HG02678 (cell line): ENCODE results near the gene SIRPB2.

Experiments used
- ATAC-seq: cut with Tn5 transposase; IDR thresholded peaks from one replicate; pipeline ENCODE4 v1.9.1; 2021; ENCODE audit warnings: mild to moderate bottlenecking, moderate library complexity; ENCODE audit not compliant: unreplicated experiment

The SIRPB2 gene

DNA sequence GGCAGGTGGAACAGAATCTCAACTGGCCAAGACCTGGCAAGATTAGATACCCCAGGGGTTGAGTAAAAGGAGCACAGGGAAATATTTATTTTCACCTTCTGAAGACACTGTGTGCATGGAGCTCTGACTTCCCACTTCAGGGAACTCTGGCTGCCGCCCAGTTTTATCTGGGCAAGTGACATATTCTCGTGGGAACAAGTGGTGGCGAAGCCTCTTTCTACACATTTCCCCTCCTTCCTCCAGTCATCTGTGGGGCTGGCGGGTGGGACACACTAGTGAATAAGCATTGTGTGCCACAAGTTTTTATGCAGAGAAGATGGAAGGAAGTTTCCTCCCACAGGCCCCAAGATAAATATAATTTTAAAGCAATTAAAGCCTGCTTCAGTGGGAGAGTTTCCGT, 48.1 kb downstream of the SIRPB2 start:
- no peak for ATAC-seq

DNA sequence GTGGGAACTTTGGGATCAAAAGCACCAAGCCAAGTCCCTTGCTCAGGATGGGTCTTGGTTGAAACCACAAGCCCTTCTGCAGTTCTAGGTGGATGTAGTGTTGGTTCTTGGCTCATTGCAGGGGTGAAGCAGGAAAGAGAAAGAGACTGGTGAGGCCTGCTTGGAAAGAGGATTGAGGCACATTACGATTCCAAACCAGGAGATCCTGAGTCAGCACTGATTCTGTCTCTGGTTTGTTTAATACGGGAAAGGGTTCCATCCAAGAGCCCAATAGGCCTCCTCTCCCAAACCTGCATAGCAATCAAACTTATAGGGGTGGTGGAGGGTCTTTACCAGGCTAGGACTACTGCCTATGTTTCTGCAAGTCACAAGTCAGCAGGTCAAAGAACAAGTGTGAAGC, 48.9 kb downstream of the SIRPB2 start:
- no peak for ATAC-seq

DNA sequence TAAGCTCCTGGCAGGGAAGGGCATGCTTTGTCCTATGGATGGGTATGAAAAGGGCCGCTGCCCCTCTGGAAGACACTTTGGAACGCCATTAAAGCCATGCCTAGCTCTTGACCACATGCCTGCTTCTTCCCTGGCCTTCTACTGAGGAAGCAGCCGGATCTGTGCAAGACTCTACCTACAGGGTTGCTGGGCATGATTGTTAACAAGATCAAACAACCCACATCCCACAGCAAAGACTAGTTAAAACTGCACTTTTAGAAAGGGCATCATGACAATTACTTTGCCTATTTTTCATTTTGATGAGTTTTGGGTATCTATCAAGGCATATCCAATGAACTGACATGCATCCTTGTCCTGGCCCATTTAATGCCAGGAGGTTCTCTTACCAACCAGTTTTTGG, 50.1 kb downstream of the SIRPB2 start:
- no peak for ATAC-seq

DNA sequence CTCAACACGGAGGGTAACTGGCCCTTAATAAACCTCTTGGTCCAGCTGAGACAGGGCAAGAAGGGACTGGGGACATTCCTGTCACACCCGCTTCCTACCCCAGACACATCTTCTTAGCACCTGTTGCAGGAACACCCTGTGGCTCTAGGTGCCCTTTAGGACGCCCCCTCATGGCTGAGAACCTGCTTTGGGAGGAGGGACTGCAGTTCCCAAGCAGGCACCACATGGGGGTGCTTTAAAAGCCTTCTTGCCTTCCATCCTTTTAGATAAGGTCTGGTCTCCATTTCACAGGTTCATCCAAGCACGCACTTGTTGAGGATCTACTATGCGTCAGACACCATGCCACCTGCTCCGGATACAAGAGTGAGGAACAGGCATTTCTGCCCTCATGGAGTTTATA, 51.2 kb downstream of the SIRPB2 start:
- ATAC-seq: no peak

DNA sequence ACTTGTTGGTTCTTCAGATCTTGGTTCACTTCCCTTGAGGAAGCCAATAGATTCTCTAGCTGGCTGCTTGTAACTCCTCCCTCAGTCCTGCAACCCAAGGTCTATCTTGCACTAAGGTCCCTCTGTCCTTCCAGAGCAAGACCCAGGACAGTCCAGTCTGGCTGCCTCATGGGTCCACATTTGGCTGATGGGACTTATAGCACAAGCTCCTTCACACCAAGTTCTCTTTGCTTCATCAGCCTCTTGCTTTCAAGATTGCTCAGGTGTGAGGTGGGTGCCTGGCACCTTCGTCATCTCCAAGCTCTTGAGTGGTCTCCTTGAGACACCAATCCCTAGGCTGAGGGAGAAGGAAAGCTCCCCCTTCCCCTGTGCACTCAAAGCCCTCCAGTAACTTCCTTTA, 52.9 kb downstream of the SIRPB2 start:
- ATAC-seq: no peak

DNA sequence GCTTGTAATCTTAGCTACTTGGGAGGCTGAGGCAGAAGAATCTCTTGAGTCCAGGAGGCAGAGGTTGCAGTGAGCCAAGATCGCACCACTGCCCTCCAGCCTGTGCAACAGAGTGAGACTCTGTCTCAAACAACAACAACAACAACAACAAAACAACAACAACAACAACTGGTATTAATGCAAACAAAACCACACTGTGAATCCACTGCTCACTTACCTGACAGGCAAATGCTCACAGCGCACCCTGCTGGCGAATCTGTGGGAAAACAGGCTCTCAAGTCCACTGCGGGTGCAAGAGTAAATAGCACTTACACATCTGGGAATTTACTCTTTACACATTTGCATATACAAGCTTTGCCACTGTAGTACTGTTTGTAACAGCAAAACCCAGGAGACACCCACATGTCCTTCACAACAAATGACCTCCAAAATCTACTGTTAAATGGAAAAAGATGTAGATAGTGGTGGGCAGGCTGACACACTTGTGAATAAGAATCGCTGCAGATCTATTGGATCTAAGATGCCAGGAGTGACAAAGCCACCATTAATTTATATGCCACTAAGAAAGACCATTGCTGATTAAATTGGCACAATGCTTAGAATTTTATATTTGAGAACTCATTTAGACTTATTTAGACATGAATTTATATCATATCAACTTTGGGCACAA, 53.9 kb downstream of the SIRPB2 start:
- peak; percentile 38 for ATAC-seq

DNA sequence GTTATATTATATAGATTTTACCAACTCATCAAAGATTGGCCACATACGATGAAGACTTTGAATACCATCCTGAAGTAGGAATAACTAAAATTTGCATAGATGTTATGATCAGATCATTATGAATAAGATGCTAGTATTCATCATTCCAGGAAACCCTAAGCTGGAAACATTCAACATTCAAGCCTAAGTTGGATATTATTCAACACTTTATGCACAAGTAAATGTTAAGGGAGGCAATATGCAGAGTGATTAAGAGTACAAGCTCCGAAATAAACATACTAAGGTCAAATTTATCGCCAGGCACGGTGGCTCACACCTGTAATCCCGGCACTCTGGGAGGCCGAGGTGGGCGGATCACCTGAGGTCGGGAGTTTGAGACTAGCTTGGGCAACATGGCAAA, 55.0 kb downstream of the SIRPB2 start:
- ATAC-seq: no peak

DNA sequence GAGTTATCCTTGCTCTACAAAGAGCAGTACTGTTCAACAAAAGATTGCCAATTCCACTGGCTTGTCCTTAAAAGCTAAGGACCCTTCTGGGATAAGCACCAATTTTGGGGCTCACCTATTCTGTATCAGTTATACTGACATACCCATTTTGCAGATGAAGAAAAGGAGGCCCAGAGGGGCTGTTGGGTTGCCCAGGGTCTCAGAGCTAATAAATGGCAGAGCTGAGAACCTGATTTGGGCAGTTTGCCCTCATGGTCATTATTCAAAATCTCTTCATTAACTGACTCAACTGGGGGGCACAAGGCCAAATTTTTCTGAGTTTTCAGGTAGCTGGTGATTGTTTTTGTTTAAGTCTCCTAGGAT, 55.9 kb downstream of the SIRPB2 start:
- ATAC-seq: no peak

DNA sequence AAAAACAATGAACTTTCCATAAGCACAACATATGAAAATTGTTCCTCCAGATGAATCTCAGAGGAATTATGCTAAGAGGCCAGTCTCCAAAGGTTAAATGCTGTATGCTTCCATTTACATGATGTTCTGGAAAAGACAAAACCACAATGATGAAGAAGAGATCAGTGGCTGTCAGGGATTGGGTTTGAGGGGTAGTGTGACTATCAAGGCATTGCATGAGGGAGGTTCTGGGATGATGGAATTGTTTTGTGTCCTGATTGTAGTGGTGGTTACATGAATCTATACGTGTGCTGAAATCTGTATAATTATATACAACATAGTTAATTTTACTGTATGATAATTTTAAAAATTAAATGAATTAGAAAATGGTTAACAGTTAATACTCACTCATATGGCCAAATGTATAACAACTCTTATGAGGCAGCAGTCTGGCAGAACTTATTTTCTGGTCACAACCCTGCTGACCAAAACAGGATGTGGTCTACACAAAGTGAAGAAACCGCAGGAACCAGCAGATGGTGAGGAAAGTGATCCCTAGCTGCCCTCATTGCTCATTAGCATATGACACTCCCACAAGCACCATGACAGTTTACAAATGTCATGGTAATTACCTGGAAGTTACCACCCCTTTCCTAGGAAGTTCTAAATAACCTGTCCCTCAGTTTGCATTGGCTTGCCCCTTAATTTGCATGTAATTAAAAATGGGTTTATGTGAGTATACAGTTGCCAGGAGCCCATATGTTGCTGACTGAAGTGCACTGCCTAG, 56.5 kb downstream of the SIRPB2 start:
- ATAC-seq: peak; percentile 92

DNA sequence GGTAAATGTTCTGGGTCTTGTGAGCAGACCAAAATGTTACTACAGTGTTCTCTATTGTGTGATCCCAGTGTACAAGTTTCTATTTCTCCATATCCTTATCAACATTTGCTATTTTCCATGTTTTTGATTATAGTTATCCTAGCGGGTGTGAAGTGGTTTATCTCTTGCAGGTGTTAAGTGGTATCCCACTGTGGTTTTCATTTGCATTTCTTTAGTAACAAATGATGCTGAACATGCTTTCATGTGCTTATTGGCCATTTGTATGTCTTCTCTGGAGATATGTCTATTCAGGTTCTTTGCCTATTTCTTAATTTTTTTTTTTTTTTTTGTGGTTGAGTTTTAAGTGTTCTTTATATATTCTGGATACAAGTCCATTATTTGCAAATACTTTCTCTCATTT, 60.1 kb downstream of the SIRPB2 start:
- ATAC-seq: no peak

DNA sequence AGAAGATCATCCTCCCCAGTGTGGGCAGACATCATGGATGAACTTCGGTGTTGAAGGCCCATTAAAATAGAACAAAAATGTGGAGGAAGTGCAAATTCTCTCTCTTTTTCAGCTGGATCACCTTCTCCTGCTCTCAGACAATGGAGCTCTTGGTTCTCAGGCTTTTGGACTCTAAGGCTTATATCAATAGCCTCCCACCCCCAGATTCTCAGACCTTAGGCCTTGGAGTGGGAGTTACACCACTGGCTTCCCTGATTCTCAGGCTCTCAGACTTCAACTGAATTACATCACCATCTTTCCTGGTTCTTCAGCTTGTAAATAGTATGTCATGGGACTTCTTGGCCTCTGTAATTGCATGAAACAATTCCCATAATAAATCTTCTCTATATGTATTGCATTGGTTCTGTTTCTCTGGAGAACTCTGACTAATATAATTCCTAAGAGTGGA, 61.2 kb downstream of the SIRPB2 start:
- ATAC-seq: no peak

DNA sequence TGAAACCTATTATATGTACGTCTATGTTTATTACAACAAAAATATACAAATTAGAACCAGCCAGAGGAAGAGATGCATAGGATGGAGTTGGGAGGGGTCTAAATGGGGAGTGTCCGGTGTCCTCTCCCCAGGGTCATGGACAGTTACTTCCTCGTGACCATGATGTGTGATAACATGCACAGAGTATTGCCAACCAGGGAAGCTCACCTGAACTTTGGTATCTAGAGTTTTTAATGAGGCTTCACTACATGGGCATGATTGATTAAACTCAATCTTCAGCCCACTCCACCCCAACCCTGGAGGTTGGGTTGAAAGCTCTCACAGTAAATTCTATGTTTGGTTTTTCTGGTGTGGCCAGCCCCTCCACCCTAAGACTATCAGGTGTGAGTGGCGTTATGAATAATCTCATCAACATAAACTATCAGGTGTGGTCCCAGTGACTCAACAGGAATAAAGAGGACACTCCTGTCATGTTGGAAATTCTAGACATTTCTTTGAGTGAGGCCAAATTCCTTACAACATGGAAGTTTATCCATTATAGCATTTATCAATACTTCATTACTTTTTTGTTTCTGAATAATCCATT, 62.0 kb downstream of the SIRPB2 start:
- ATAC-seq: no peak

DNA sequence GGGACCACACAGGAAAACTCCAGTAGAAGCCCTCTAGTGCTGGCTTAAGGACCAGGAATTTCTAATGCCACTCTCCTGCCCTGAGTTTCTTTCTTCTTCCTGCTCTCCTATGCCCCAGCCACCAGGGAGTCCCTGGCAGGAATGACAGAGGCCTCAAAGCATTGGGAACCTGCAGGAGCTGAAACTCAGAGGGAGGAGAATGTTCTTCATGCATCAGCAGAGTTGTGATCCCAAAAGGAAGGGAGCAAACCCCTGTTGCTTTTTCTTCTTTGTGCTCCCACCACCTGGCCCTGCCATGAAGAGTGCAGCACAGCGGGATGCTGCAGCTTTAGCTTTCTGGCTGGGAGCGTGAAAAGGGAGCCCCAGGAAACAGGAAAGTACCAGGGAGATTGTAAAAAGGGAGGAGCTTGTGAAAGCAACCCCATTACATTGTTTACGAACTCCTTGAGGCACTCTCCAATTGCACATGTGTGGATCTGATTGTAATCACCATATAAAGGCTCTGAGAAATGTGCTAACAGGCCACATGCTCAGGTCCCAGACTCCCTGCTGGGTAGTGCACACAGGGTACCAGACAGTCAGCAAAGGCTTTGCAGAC, 63.7 kb downstream of the SIRPB2 start:
- no peak for ATAC-seq

DNA sequence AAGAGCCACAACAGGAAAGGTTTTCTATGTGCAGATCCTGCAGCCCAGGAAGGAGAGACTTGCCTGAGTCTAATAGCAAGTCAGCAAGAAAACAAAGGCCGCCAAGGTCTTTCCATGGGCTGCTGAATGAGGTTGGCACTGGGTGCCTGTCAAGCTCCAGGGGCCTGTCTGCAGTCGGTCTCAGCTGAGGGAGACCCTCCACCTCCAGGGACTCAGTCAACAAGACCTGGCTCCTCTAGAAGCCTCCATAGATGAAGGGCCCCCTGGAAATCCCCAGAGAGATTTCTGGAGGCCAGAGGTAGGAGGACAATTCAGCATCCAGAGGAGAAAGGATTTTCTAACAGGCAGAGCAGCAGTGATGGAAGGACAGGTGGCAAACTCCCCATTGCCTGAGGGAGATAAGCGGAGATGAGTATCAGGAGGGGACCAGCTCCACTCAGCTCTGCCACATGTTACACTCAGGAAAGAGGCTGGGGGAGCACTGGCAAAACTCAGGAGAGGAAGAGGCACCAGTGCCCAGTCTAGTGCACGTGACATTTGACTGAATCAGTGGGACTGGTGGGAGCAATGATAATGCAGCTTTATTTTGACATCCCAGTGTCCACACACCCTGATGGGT, 64.9 kb downstream of the SIRPB2 start:
- no peak for ATAC-seq
